Activated CD4-positive, CD25-positive, alpha-beta regulatory T cell treated with anti-CD3 and anti-CD28 coated beads, Interleukin-2, amount 50 U/mL, for 24 hours (primary cell): ENCODE measurements around the gene ATP6AP1.

Experiments
- ATAC-seq, 2 donors: fragments of 150-1000 bp; cut with Tn5 transposase; one replicate each; pipeline ENCODE4 v1.10.0; 2021; ENCODE audit warnings: mild to moderate bottlenecking in 1 of 2, moderate library complexity in 1 of 2

ATP6AP1 gene

DNA sequence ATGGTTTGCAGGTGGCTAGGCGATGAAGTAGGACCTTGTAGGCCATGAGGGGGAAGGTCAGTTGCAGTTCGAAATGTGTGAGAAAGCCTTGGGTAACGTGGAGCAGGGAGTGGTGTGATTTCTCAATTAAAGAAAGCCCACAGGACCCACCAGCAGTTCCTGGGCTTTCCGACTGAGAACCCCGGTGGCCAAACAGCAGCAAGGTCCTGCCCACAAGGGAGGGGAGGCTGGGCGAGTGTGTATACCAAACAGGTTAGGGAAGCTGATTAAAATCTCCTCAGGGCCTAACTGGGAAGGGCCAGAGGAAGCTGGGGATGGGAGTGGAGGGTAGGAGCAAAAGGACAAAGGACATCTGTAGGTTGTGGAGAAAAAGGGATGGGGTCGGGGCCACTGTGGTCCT is 2.4 kb downstream of the ATP6AP1 start:
- no peak for ATAC-seq

DNA sequence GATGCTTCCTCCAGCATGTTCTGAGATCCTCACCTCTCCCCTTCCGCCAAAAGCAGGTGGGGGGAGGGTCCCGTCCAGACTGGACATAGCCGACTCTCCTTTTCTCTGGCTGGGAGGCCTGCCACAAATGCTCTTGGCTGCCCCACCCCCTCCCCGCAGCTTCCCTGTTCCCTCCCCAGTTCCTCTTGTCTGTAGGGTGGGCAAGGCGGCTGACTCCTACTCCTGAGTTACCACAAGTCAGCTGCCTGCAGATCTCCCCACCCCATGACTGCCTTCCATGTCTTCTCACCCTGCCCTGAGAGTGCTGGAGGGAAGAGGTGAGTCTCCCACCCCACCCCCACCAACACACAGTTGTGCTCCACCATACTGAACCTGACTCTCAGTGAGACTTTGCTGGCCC is 2.9 kb downstream of the ATP6AP1 start:
- no peak for ATAC-seq

DNA sequence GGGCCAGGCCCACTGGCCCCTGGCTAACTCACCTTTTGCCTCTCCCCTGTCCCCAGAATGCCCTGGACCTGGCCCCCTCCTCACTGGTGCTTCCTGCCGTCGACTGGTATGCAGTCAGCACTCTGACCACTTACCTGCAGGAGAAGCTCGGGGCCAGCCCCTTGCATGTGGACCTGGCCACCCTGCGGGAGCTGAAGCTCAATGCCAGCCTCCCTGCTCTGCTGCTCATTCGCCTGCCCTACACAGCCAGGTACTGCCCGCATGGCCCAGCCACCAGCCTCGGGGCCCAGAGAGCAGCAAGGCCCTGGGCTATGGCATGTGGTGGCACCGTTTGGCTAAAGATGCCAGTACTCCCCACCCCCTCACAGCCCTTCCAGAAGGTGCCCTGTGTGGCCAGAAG is 3.7 kb downstream of the ATP6AP1 start:
- no peak for ATAC-seq

DNA sequence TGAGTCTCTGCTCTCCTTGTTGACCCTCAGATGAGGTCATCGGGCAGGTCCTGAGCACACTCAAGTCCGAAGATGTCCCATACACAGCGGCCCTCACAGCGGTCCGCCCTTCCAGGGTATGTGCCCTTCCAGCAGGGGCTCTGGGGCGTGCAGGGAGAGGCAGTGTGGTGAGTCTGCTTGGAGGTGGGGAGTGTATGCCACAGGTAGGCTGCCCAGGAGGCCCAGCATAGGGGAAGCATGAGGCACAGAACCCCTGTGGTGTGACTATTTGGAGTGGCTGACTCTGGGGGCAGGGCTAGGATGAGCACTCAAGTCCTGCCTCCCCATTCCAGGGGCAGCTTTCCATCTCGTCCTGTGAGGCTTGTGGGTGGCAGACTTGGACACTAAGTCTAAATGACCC is 5.1 kb downstream of the ATP6AP1 start:
- ATAC-seq, result no peak

DNA sequence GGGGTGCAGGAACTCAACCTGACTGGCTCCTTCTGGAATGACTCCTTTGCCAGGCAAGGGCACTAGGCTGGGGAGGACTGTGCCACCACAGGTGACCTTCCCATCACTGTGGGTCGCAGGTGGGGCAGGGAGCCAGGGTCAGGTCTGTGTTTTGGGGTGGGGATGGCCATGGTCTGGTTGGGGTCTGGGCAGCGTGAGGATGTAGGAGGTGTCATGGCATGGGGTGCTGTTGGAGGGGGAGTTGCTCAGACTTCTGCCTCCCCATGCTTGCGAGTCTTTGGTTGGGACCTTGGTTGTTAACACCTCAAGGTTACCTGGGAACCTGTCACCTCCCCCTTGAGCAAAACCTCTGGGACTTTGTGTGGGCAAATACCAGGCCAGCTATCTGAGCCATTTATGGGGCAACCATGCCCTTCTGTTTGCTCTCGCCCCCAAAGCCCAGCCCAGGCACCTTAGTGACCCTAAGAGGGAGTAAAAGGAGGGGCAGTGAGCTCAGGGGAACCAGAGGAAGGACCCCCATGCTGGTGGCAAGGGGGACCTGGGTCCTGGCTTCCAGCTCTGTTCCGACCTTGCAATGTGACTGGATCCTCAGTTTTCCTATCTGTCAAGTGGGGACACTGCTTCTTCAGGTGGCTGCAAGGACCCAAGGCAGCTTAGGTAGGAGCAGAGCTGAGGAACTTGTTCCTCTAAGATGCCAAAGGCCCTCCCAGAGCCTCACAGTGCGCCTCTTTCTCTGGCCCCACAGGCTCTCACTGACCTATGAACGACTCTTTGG is 6.1 kb downstream of the ATP6AP1 start:
- no peak for ATAC-seq

DNA sequence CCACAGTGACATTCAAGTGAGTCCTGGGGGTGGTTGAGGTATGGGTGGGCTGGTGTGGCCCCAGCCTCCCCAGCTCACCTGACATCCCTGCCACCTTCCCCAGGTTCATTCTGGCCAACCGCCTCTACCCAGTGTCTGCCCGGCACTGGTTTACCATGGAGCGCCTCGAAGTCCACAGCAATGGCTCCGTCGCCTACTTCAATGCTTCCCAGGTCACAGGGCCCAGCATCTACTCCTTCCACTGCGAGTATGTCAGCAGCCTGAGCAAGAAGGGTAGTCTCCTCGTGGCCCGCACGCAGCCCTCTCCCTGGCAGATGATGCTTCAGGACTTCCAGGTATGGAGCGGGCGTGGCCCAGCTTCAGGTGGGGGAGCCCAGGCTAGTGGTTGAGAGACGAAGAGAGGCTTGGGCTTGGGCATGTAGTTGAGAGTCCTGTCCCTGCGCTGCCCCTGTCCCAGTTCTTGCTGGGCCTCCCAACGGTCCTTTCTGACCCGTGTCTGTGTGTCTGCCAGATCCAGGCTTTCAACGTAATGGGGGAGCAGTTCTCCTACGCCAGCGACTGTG is 6.8 kb downstream of the ATP6AP1 start:
- no peak for ATAC-seq

GRCh38 chrX:154436374-154436982 is 8.0 kb downstream of the ATP6AP1 start:
- peak; percentile 71 to 78 for ATAC-seq

GRCh38 chrX:154436983-154437752 is 8.7 kb downstream of the ATP6AP1 start, which contains the start of gene GDI1:
GDI1 (plus strand) TSS chrX:154437154; CDS start chrX:154437255, 101 bp downstream.
- peak; percentile 50 to 56 for ATAC-seq

GRCh38 chrX:154437971-154438893 is 9.8 kb downstream of the ATP6AP1 start:
- ATAC-seq, result no peak

DNA sequence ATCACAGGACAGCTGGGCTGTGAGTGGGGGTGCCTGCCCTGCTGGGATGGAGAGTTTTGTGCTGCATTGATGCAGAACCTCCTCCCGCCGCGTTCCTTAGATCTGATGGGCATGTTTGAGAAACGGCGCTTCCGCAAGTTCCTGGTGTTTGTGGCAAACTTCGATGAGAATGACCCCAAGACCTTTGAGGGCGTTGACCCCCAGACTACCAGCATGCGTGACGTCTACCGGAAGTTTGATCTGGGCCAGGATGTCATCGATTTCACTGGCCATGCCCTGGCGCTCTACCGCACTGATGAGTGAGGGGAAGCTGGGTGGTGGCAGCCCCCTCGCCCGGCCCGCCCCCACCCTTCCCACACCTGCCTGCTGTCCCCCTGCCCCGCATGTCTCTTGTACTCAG is 11.4 kb downstream of the ATP6AP1 start:
- ATAC-seq, result no peak

GRCh38 chrX:154440623-154441357 is 12.3 kb downstream of the ATP6AP1 start:
- no peak for ATAC-seq

DNA sequence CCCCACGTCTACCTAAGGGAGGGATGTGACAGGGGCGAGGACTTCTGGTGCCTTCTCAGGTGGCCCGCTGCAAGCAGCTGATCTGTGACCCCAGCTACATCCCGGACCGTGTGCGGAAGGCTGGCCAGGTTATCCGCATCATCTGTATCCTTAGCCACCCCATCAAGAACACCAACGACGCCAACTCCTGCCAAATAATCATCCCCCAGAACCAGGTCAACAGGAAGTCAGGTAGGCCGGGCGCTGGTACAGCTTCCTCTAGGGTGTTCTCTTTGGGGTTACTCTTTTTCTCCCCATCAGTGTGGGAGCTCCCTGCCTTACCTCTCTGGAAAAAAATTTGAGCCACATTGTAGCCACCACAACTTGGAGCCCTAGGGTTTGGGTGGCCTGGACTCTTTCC is 13.1 kb downstream of the ATP6AP1 start:
- ATAC-seq, result no peak

GRCh38 chrX:154441984-154442707 is 13.7 kb downstream of the ATP6AP1 start:
- ATAC-seq, result no peak

DNA sequence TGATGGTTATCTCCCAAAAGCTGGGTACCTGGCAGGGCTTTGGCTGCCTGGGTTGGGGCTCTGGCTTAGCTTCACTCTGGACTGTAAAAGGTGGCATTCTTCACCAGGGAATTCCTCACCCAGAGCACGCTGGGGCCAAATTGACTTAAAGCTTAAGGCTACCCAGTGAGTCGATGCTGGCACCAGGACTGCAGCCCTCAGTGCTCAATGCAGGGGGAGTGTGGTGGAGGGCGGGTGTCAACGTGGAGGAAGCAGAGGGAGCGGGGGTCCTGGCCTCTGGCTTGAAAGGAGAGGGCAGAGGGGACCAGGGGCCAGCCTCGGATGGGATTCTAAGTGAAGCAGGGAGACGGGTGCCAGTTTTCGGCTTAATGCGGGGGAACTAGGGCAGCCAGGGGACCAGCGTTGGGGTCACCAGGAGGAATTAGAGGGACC is 15.0 kb downstream of the ATP6AP1 start:
- peak in 1 of 2 donors; percentile 12 for ATAC-seq

- peak; percentile 83 to 90 for ATAC-seq
Measured at GRCh38 chrX:154443992-154444754, 15.7 kb downstream of the ATP6AP1 start, which contains the start of gene FAM50A. FAM50A (plus strand) TSS chrX:154444141; CDS start chrX:154444236, 95 bp downstream.

- no peak for ATAC-seq
Measured at GRCh38 chrX:154444755-154445246, 16.3 kb downstream of the ATP6AP1 start.

GRCh38 chrX:154445776-154446175 is 17.3 kb downstream of the ATP6AP1 start:
- no peak for ATAC-seq

DNA sequence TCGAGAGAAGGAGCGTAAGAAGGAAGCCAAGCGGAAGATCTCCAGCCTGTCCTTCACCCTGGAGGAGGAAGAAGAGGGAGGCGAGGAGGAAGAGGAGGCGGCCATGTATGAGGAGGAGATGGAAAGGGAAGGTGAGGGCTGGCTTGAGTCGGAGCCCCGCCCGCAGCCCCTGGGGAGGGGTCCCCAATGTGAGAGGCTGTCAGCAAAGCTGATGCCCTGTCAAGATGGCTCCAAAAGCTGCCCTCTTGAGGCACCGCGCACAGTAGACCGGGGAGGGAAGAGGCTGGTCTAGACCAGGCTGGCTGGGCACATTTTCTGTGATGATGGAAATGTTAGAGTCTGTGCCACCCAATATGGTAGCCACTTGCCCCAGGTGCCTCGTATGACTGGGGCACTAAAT is 18.0 kb downstream of the ATP6AP1 start:
- ATAC-seq, result no peak

GRCh38 chrX:154448484-154448883 is 20.0 kb downstream of the ATP6AP1 start:
- no peak for ATAC-seq

DNA sequence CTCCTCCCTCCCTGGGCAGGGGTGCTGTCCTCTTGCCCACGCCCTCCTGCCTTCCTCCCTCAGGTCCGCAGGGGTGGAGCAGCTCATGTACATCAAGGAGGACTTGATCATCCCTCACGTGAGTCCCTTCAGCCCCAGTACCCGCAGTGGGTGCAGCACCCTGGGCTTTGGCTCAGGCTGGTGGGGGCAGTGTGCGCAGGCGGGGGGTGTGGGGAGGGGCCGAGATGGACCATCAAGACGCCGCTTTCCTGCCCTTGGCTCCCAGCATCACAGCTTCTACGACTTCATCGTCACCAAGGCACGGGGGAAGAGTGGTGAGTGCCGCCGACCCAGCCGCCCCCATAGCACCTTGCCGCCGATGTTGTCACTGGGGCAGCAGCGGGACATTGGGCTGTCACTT is 21.1 kb downstream of the ATP6AP1 start:
- no peak for ATAC-seq
